ENCODE results near the gene MED16.

Gene MED16

DNA sequence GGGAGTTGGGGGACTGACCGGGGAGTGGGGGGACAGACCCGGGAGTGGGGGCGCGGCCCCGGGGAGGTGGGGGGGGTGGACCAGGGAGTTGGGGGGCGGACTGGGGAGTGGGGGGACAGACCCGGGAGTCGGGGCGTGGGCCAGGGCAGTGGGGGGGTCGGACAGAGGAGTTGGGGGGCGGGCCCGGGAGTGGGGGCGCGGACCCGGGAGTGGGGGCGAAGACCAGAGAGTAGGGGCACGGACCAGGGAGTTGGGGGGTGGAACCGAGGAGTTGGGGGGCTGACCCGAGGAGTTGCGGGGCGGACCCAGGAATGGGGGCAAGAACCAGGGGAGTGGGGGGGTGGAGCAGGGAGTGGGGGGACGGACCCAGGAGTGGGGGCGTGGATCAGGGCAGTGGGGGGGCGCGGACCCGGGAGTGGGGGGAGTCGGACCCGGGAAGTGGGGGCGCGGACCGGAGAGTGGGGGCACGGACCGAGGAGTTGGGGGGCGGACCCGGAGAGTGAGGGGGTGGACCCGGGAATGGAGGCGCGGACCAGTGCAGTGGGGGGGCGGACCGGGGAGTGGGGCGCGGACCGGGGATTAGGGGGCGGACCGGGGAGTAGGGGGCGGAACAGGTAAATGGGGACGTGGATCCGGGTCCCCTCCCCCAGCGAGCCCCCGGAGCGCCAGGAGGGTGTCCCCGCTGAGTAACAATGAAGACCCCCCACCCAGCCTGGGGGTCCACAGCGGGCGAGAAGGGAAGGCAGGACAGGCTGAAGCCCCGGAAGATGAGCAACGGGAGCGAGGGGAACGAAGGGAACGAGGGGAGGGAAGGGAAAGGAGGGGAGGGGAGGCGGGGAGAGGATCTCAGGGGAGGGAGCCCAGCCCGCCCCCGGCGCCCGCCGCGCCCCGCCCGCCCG, 19.4 kb upstream of the MED16 start:
- DNase-seq (ENCODE audit: low read depth): no peak
- TF ChIP-seq CTCF (IDR thresholded peaks at IDR 0.05; ENCODE audit: low read depth, low read length) (no peak), MYC (IDR thresholded peaks at IDR 0.05; ENCODE audit: low read depth, low read length) (no peak), POLR2A (IDR thresholded peaks at IDR 0.05; ENCODE audit: extremely low read depth, insufficient read length) (no peak)
- H3K4me3 ChIP-seq (ENCODE audit: low read depth, low read length): peak overlapping the region; percentile 53

DNA sequence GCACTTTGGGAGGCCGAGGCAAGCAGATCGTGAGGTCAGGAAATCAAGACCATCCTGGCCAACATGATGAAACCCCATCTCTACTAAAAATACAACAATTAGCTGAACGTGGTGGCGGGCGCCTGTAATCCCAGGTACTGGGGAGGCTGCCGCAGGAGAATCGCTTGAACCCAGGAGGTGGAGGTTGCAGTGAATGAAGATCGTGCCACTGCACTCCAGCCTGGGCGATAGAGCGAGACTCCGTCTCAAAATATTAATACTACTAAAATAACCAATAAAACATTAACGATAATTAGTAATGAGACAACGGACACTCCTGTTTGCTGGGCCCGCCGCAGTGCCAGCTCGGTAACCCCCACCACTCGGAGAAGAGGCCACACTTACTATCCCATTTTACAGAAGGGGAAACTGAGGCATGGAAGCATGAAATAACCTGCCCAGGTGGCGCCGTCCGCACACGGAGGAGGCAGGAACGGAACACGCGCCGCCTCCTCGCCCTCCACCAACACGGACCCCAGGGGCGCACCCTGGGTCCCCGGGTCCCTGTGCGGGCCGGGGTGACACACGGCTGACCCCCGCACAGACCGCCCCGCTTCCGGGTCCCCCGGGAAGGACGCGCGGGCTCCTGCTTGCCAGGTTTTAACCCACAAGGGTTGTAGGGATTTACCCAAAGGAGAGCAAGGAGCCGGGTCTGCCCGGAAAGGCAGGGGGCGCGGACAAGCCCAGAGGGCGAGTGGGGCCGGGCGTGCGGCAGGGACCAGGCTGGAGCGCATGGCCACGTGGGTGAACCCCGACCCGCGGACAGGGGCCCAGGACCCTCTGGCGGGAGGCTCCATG, 18.4 kb upstream of the MED16 start:
- no peak for TF ChIP-seq CTCF (IDR thresholded peaks at IDR 0.05; ENCODE audit: low read depth, low read length)
- TF ChIP-seq POLR2A (IDR thresholded peaks at IDR 0.05; ENCODE audit: extremely low read depth, insufficient read length): no peak
- TF ChIP-seq MYC (IDR thresholded peaks at IDR 0.05; ENCODE audit: low read depth, low read length): no peak
- TF ChIP-seq, protein P1, sequence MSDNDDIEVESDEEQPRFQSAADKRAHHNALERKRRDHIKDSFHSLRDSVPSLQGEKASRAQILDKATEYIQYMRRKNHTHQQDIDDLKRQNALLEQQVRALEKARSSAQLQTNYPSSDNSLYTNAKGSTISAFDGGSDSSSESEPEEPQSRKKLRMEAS (IDR thresholded peaks at IDR 0.05; ENCODE audit: low read depth, low read length): no peak
- DNase-seq (ENCODE audit: low read depth): no peak
- H3K4me3 ChIP-seq (ENCODE audit: low read depth, low read length): no peak overlapping the region

GRCh38 chr19:907183-907853, 14.3 kb upstream of the MED16 start:
- DNase-seq (ENCODE audit: low read depth): no peak
- H3K4me3 ChIP-seq (ENCODE audit: low read depth, low read length): no peak overlapping the region
- TF ChIP-seq, protein P1 (IDR thresholded peaks at IDR 0.05; ENCODE audit: low read depth, low read length): no peak
- TF ChIP-seq POLR2A (IDR thresholded peaks at IDR 0.05; ENCODE audit: extremely low read depth, insufficient read length): no peak
- TF ChIP-seq MYC (IDR thresholded peaks at IDR 0.05; ENCODE audit: low read depth, low read length): no peak
- no peak for TF ChIP-seq CTCF (IDR thresholded peaks at IDR 0.05; ENCODE audit: low read depth, low read length)

GRCh38 chr19:906480-906879, 13.5 kb upstream of the MED16 start:
- no peak for DNase-seq (ENCODE audit: low read depth)
- H3K4me3 ChIP-seq (ENCODE audit: low read depth, low read length): no peak overlapping the region
- TF ChIP-seq, protein P1 (IDR thresholded peaks at IDR 0.05; ENCODE audit: low read depth, low read length): no peak
- TF ChIP-seq MYC (IDR thresholded peaks at IDR 0.05; ENCODE audit: low read depth, low read length) (no peak), CTCF (IDR thresholded peaks at IDR 0.05; ENCODE audit: low read depth, low read length) (no peak), POLR2A (IDR thresholded peaks at IDR 0.05; ENCODE audit: extremely low read depth, insufficient read length) (no peak)

DNA sequence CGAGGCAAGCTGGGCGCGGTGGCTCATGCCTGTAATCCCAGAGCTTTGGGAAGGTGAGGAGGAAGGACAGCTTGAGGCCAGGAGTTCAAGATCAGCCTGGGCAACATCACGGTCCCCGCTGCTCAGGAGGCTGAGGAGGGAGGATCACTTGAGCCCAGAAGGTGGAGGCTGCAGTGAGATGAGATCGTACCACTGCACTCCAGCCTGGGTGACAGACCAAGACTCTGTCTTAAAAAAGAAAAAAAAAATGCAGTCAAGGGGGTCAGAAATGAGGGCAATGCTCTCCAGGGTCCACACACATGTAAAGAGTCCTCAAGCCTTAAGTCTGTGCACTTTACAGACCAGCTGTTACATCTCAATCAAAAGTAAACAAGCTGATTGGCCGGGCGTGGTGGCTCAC, 11.6 kb upstream of the MED16 start:
- DNase-seq (ENCODE audit: low read depth): no peak
- H3K4me3 ChIP-seq (ENCODE audit: low read depth, low read length): no peak overlapping the region
- TF ChIP-seq POLR2A (IDR thresholded peaks at IDR 0.05; ENCODE audit: extremely low read depth, insufficient read length): no peak
- no peak for TF ChIP-seq MYC (IDR thresholded peaks at IDR 0.05; ENCODE audit: low read depth, low read length)
- TF ChIP-seq, protein P1 (IDR thresholded peaks at IDR 0.05; ENCODE audit: low read depth, low read length): no peak
- no peak for TF ChIP-seq CTCF (IDR thresholded peaks at IDR 0.05; ENCODE audit: low read depth, low read length)

Measured in NB4 (cell line).